Lower lobe of right lung (tissue), 2 donors: ENCODE measurements around the gene ASTN2. TPM values are rescaled to one million over a fixed set of nuclear protein-coding genes. Genes with fewer than 3 reads are reported as not detected.
"Not testable (repeated sequence)": the region's sequence is repeated elsewhere in the genome, so short reads cannot be mapped to it uniquely, and the experiment has no call there.

ENCODE experiments used
- ATAC-seq, 2 donors: fragments of 200-7000 bp; cut with Tn5 transposase; one replicate each; pipeline ENCODE4 v1.9.1; 2020 to 2022; ENCODE audit warnings: mild to moderate bottlenecking in 2 of 2, moderate library complexity in 2 of 2
- DNase-seq: peaks from one replicate; pipeline ENCODE4 v3.0.0-alpha.2; 2020
- H3K27ac ChIP-seq: fragments of 200-600 bp; one replicate; pipeline ENCODE4 v1.8.0; 2022
- H3K27me3 ChIP-seq: fragments of 200-600 bp; one replicate; pipeline ENCODE4 v1.8.0; 2022; ENCODE audit warnings: low read depth
- H3K36me3 ChIP-seq: fragments of 200-600 bp; one replicate; pipeline ENCODE4 v1.8.0; 2022; ENCODE audit warnings: mild to moderate bottlenecking
- H3K4me1 ChIP-seq: fragments of 200-600 bp; one replicate; pipeline ENCODE4 v1.8.0; 2022
- H3K4me3 ChIP-seq: fragments of 200-600 bp; one replicate; pipeline ENCODE4 v1.8.0; 2022; ENCODE audit warnings: mild to moderate bottlenecking
- H3K9me3 ChIP-seq: fragments of 200-600 bp; one replicate; pipeline ENCODE4 v1.8.0; 2022
- intact Hi-C: fragments of 100-400 bp; cut with DNase I; formaldehyde crosslinking; loops from one replicate; pipeline ENCODE4 v1.11.0; 2022
- total RNA-seq: library from RNA; stranded (reverse); fragmentation: NEBNext Ultra II Directional; extraction: Animal tissue kit (Norgen Biotek cat#: 25700); gene quantifications from one replicate; pipeline ENCODE4 v1.2.1, GENCODE V29; 2021
- TF ChIP-seq, protein P1 (sequence below): fragments of 200-600 bp; IDR thresholded peaks from one replicate; pipeline ENCODE4 v1.8.0; 2022; ENCODE audit warnings: antibody characterized with exemption, mild to moderate bottlenecking
- donor health status: DM: no; HTN: yes; CAD: no; lungs with severe emphysema.

ASTN2 gene
- total RNA-seq, 1 donor from 2014 or later, result 4.3 TPM

DNA sequence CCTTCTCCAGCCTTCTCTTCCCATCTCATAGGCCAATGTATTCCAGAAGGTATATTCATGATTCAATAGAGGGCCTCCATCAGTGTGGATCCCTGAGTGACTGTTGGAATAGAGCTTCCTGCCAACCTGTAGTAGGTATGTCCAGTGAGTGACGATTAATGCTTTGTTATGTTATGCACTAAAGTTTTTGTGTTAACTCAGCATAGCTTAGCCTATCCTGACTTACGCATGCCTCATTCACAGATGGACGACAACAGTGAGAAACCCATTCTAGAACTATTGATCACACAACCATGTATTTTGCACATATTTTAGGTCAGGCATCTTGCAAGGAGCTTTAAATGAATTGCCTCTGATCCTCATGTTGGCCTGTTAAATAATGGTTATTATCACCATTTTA lies 953.2 kb downstream of the ASTN2 start:
- Histone ChIP-seq H3K27me3 (no peaks in the 10 kb centered on the region), H3K36me3 (no peaks in the 10 kb centered on the region), H3K4me1 (no peaks in the 10 kb centered on the region), H3K9me3 (peaks cover 5% of the 10 kb centered on the region), H3K4me3 (no peak overlapping the region), H3K27ac (no peak overlapping the region)
- no peak for ATAC-seq
- intact Hi-C loops, result no loop called here
- TF ChIP-seq, protein P1, sequence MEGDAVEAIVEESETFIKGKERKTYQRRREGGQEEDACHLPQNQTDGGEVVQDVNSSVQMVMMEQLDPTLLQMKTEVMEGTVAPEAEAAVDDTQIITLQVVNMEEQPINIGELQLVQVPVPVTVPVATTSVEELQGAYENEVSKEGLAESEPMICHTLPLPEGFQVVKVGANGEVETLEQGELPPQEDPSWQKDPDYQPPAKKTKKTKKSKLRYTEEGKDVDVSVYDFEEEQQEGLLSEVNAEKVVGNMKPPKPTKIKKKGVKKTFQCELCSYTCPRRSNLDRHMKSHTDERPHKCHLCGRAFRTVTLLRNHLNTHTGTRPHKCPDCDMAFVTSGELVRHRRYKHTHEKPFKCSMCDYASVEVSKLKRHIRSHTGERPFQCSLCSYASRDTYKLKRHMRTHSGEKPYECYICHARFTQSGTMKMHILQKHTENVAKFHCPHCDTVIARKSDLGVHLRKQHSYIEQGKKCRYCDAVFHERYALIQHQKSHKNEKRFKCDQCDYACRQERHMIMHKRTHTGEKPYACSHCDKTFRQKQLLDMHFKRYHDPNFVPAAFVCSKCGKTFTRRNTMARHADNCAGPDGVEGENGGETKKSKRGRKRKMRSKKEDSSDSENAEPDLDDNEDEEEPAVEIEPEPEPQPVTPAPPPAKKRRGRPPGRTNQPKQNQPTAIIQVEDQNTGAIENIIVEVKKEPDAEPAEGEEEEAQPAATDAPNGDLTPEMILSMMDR, result no peak
- DNase-seq, result no peak

- ATAC-seq, result no peak
- Histone ChIP-seq H3K9me3 (peaks cover 10% of the 10 kb centered on the region), H3K27ac (no peak overlapping the region), H3K4me3 (no peak overlapping the region), H3K27me3 (no peaks in the 10 kb centered on the region), H3K36me3 (no peaks in the 10 kb centered on the region), H3K4me1 (no peaks in the 10 kb centered on the region)
- DNase-seq, result no peak
- TF ChIP-seq, protein P1, result no peak
- intact Hi-C loops, result no loop called here
These were observed 954.8 kb downstream of the ASTN2 start for GRCh38 chr9:116460026-116460425.

DNA sequence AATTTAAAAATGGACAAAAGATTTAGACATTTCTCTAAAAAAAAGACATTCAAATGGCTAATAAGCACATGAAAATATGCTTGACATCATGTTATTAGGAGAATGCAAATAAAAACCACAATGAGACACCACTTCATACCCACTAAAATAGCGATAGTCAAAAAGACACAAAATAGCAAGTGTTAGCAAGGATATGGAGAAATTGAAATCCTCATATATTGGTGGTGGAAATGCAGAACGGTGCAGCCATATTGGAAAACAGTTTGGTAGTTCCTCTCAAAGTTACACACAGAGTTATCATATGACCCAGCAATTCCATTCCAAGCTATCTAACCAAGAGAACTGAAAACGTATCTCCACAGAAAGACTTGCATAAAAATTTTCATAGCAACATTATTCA lies 955.3 kb downstream of the ASTN2 start:
- H3K36me3 ChIP-seq, result no peaks in the 10 kb centered on the region
- intact Hi-C loops, result no loop called here

GRCh38 chr9:116456490-116457088 lies 958.3 kb downstream of the ASTN2 start:
- intact Hi-C loops, result no loop called here
- peaks cover 10% of the 10 kb centered on the region for H3K9me3 ChIP-seq
- DNase-seq (no peak), ATAC-seq (no peak)
- TF ChIP-seq, protein P1, result no peak
- no peak overlapping the region for H3K27ac ChIP-seq
- no peaks in the 10 kb centered on the region for H3K36me3 ChIP-seq
- no peaks in the 10 kb centered on the region for H3K4me1 ChIP-seq
- H3K4me3 ChIP-seq, result no peak overlapping the region
- no peaks in the 10 kb centered on the region for H3K27me3 ChIP-seq

More for the DNA sequence above, 955.3 kb downstream of the ASTN2 start:
- Histone ChIP-seq H3K4me3 (no peak overlapping the region), H3K27ac (no peak overlapping the region), H3K4me1 (no peaks in the 10 kb centered on the region), H3K27me3 (no peaks in the 10 kb centered on the region), H3K9me3 (peaks cover 10% of the 10 kb centered on the region)
- no peak for ATAC-seq
- TF ChIP-seq, protein P1, result no peak
- DNase-seq, result no peak

- DNase-seq, H3K36me3 ChIP-seq: not testable (repeated sequence)
These were observed 960.3 kb downstream of the ASTN2 start for GRCh38 chr9:116454539-116454938.

GRCh38 chr9:116453785-116454184 lies 961.1 kb downstream of the ASTN2 start:
- intact Hi-C loops, result no loop called here
- peaks cover 10% of the 10 kb centered on the region for H3K9me3 ChIP-seq
- no peak overlapping the region for H3K4me3 ChIP-seq
- H3K4me1 ChIP-seq, result no peaks in the 10 kb centered on the region
- no peaks in the 10 kb centered on the region for H3K36me3 ChIP-seq
- no peaks in the 10 kb centered on the region for H3K27me3 ChIP-seq
- no peak overlapping the region for H3K27ac ChIP-seq
- ATAC-seq (no peak), DNase-seq (no peak)
- TF ChIP-seq, protein P1, result no peak

More at GRCh38 chr9:116454539-116454938, 960.3 kb downstream of the ASTN2 start:
- intact Hi-C loops, H3K4me1 ChIP-seq, H3K4me3 ChIP-seq, H3K27ac ChIP-seq, ATAC-seq, H3K27me3 ChIP-seq, H3K9me3 ChIP-seq: not testable (repeated sequence)
